Measurements from ENCODE around the gene MMD.

MMD gene

GRCh38 chr17:55451758-55452138 lies 30.1 kb upstream of the MMD start:
- Histone ChIP-seq H3K36me3 (ENCODE audit: insufficient read depth, low read length) (no peaks in the 10 kb centered on the region), H3K9me2 (replicated peaks; ENCODE audit: low read depth, low read length) (no peaks in the 10 kb centered on the region), H3K9ac (ENCODE audit: low read depth, low read length, poor library complexity, severe bottlenecking) (no peak overlapping the region), H4K20me1 (ENCODE audit: insufficient read depth, low read length, poor library complexity, severe bottlenecking) (no peaks in the 10 kb centered on the region), H3K27me3 (ENCODE audit: insufficient read depth, low read length, poor library complexity, severe bottlenecking) (no peaks in the 10 kb centered on the region), H3K4me2 (ENCODE audit: low read depth, low read length, poor library complexity, severe bottlenecking) (peak overlapping the region; percentile 7), H3F3A (ENCODE audit: low read depth) (peaks cover 3% of the 10 kb centered on the region; the same call in 1 of the 2 replicates), H3K9me3 (ENCODE audit: insufficient read depth, low read depth, low read length) (no peaks in the 10 kb centered on the region), H3K4me3 (ENCODE audit: low read length, poor library complexity, severe bottlenecking) (no peak overlapping the region), H3K79me2 (ENCODE audit: insufficient read depth, low read length) (no peaks in the 10 kb centered on the region), H2AFZ (ENCODE audit: low read length) (no peak overlapping the region), H3K4me1 (ENCODE audit: insufficient read depth, low read length, poor library complexity, severe bottlenecking) (peaks cover 32% of the 10 kb centered on the region)
- TF ChIP-seq EZH2phosphoT487 (IDR thresholded peaks at IDR 0.05; ENCODE audit: borderline replicate concordance) (no peak), CTCF (conservative IDR thresholded peaks at IDR 0.05; ENCODE audit: low read length) (no peak)

- no peak overlapping the region for H3K4me3 ChIP-seq (ENCODE audit: low read length, poor library complexity, severe bottlenecking)
- no peaks in the 10 kb centered on the region for H3K27me3 ChIP-seq (ENCODE audit: insufficient read depth, low read length, poor library complexity, severe bottlenecking)
- no peaks in the 10 kb centered on the region for H4K20me1 ChIP-seq (ENCODE audit: insufficient read depth, low read length, poor library complexity, severe bottlenecking)
- H2AFZ ChIP-seq (ENCODE audit: low read length), result no peak overlapping the region
- H3K4me1 ChIP-seq (ENCODE audit: insufficient read depth, low read length, poor library complexity, severe bottlenecking), result peaks cover 32% of the 10 kb centered on the region
- H3K9me2 ChIP-seq (replicated peaks; ENCODE audit: low read depth, low read length), result no peaks in the 10 kb centered on the region
- H3K79me2 ChIP-seq (ENCODE audit: insufficient read depth, low read length), result no peaks in the 10 kb centered on the region
- H3K9ac ChIP-seq (ENCODE audit: low read depth, low read length, poor library complexity, severe bottlenecking), result no peak overlapping the region
- no peaks in the 10 kb centered on the region for H3K9me3 ChIP-seq (ENCODE audit: insufficient read depth, low read depth, low read length)
- peaks cover 3% of the 10 kb centered on the region; the same call in 1 of the 2 replicates for H3F3A ChIP-seq (ENCODE audit: low read depth)
- H3K36me3 ChIP-seq (ENCODE audit: insufficient read depth, low read length), result no peaks in the 10 kb centered on the region
- TF ChIP-seq EZH2phosphoT487 (IDR thresholded peaks at IDR 0.05; ENCODE audit: borderline replicate concordance) (no peak), CTCF (conservative IDR thresholded peaks at IDR 0.05; ENCODE audit: low read length) (no peak)
- peak overlapping the region; percentile 7 for H3K4me2 ChIP-seq (ENCODE audit: low read depth, low read length, poor library complexity, severe bottlenecking)
Measured at GRCh38 chr17:55451203-55451641, 29.6 kb upstream of the MMD start.

GRCh38 chr17:55450232-55450825 lies 28.7 kb upstream of the MMD start:
- H3K9ac ChIP-seq (ENCODE audit: low read depth, low read length, poor library complexity, severe bottlenecking), result no peak overlapping the region
- no peaks in the 10 kb centered on the region for H3K79me2 ChIP-seq (ENCODE audit: insufficient read depth, low read length)
- TF ChIP-seq CTCF (conservative IDR thresholded peaks at IDR 0.05; ENCODE audit: low read length) (no peak), EZH2phosphoT487 (IDR thresholded peaks at IDR 0.05; ENCODE audit: borderline replicate concordance) (no peak)
- no peaks in the 10 kb centered on the region for H3K9me3 ChIP-seq (ENCODE audit: insufficient read depth, low read depth, low read length)
- H3K4me1 ChIP-seq (ENCODE audit: insufficient read depth, low read length, poor library complexity, severe bottlenecking), result peaks cover 32% of the 10 kb centered on the region
- H3K36me3 ChIP-seq (ENCODE audit: insufficient read depth, low read length), result no peaks in the 10 kb centered on the region
- no peaks in the 10 kb centered on the region for H3K9me2 ChIP-seq (replicated peaks; ENCODE audit: low read depth, low read length)
- H3K27me3 ChIP-seq (ENCODE audit: insufficient read depth, low read length, poor library complexity, severe bottlenecking), result no peaks in the 10 kb centered on the region
- no peak overlapping the region for H2AFZ ChIP-seq (ENCODE audit: low read length)
- peaks cover 3% of the 10 kb centered on the region; the same call in 1 of the 2 replicates for H3F3A ChIP-seq (ENCODE audit: low read depth)
- no peak overlapping the region for H3K4me2 ChIP-seq (ENCODE audit: low read depth, low read length, poor library complexity, severe bottlenecking)
- H4K20me1 ChIP-seq (ENCODE audit: insufficient read depth, low read length, poor library complexity, severe bottlenecking), result no peaks in the 10 kb centered on the region
- no peak overlapping the region for H3K4me3 ChIP-seq (ENCODE audit: low read length, poor library complexity, severe bottlenecking)

All from Loucy (cell line).